HEK293T (cell line): ENCODE data around the gene ADAMTS7.
"Not testable (repeated sequence)": the region's sequence is repeated elsewhere in the genome, so short reads cannot be mapped to it uniquely, and the experiment has no call there.

Experiments used
- CTCF ChIA-PET: fragments of 350-600 bp; formaldehyde crosslinking; extraction: SDS; loops from one replicate; lab custom pipeline; 2021; ENCODE audit warnings: antibody characterized with exemption, inconsistent platforms; lab: Yijun Ruan, JAX
- POLR2A ChIA-PET: fragments of 350-600 bp; formaldehyde crosslinking; extraction: SDS; loops from one replicate; lab custom pipeline; 2020; ENCODE audit warnings: antibody characterized with exemption, inconsistent platforms; lab: Yijun Ruan, JAX
- DNase-seq: peaks from one replicate; pipeline ENCODE4 v3.0.0; 2012; ENCODE audit warnings: mixed read lengths; ENCODE audit errors: extremely low spot score
- ARNT ChIP-seq: fragments of 450-650 bp; IDR thresholded peaks from 2 replicates; pipeline ENCODE4 v1.6.1; 2017; ENCODE audit warnings: mild to moderate bottlenecking
- BHLHE40 ChIP-seq: fragments of 450-650 bp; IDR thresholded peaks from 2 replicates; pipeline ENCODE4 v1.6.1; 2016; ENCODE audit warnings: mild to moderate bottlenecking, moderate library complexity, borderline replicate concordance
- CTBP1 ChIP-seq: fragments of 450-650 bp; IDR thresholded peaks from 2 replicates; pipeline ENCODE4 v1.6.1; 2016; ENCODE audit warnings: borderline replicate concordance
- ELF4 ChIP-seq: fragments of 450-650 bp; IDR thresholded peaks from 2 replicates; pipeline ENCODE4 v1.6.1; 2017; ENCODE audit warnings: antibody characterized with exemption
- FOXA1 ChIP-seq: fragments of 450-650 bp; IDR thresholded peaks from 2 replicates; pipeline ENCODE4 v1.6.1; 2016; ENCODE audit warnings: mild to moderate bottlenecking
- FOXK2 ChIP-seq: fragments of 450-650 bp; IDR thresholded peaks from 2 replicates; pipeline ENCODE4 v1.6.1; 2016; ENCODE audit warnings: mild to moderate bottlenecking
- FOXM1 ChIP-seq: fragments of 450-650 bp; IDR thresholded peaks from 2 replicates; pipeline ENCODE4 v1.6.1; 2017; ENCODE audit warnings: mild to moderate bottlenecking, borderline replicate concordance
- HDGF ChIP-seq: fragments of 450-650 bp; IDR thresholded peaks from 2 replicates; pipeline ENCODE4 v1.6.1; 2017; ENCODE audit warnings: antibody characterized with exemption, borderline replicate concordance
- L3MBTL2 ChIP-seq: fragments of 450-650 bp; conservative IDR thresholded peaks from 2 replicates; pipeline ENCODE4 v1.6.1; 2016; ENCODE audit warnings: mild to moderate bottlenecking
- LEF1 ChIP-seq: fragments of 450-650 bp; IDR thresholded peaks from 2 replicates; pipeline ENCODE4 v1.6.1; 2017; ENCODE audit warnings: mild to moderate bottlenecking, borderline replicate concordance
- NFRKB ChIP-seq: fragments of 450-650 bp; IDR thresholded peaks from 2 replicates; pipeline ENCODE4 v1.6.1; 2016; ENCODE audit warnings: mild to moderate bottlenecking, moderate library complexity
- SP1 ChIP-seq: fragments of 450-650 bp; IDR thresholded peaks from 2 replicates; pipeline ENCODE4 v1.6.1; 2017
- SUZ12 ChIP-seq: fragments of 450-650 bp; IDR thresholded peaks from 2 replicates; pipeline ENCODE4 v1.6.1; 2016; ENCODE audit warnings: mild to moderate bottlenecking
- TARDBP ChIP-seq: fragments of 450-650 bp; IDR thresholded peaks from 2 replicates; pipeline ENCODE4 v1.6.1; 2016
- ZNF384 ChIP-seq: fragments of 450-650 bp; IDR thresholded peaks from 2 replicates; pipeline ENCODE4 v1.6.1; 2016
- TF ChIP-seq, protein P1 (sequence below): fragments of 450-650 bp; IDR thresholded peaks from 2 replicates; pipeline ENCODE4 v1.6.1; 2016

ADAMTS7 gene

GRCh38 chr15:78753359-78753659 lies 58.0 kb downstream of the ADAMTS7 start:
- CTCF ChIA-PET, POLR2A ChIA-PET, DNase-seq: not testable (repeated sequence)

DNA sequence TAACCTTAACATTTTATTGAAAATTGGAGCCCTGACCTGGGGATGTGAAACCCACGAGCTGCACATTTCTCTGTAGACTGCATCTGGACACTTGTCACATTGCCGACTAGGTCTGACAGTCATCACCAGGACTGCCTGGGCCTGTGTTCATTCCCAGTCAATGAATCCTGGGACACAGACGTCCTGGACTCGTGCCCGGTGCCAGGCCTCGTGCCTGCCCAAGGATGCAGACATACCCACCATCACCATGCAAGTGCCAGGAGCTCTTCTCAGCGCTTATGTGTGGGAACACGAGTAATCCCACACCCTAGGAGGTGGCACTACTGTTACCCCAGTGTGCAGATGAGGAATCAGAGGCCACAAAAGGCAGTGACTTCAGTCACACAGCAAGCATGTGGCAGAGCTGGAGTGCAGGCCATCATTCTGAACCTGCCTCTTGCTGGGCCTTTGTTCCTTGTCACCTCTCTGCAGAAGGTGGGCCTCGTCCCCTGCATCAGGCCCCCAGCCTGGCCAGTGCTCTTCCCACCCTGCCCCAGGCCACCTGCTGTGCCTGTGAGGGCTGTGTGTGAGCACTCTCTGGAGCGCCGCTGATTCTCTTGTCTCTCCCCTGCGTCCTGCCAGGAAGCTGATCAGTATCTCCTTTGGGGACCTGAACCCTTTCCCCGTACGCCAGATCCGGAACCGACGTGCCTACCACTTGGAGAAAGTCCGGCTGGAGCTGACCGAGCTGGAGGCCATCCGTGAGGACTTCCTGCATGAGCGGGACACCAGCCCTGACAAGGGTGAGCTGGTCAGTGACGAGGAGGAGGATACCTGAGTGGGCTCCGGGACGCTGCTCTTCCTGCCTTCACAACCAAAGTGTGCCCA lies 58.5 kb downstream of the ADAMTS7 start:
- ChIA-PET CTCF (no interaction called here), POLR2A (no interaction called here)
- TF ChIP-seq, protein P1, sequence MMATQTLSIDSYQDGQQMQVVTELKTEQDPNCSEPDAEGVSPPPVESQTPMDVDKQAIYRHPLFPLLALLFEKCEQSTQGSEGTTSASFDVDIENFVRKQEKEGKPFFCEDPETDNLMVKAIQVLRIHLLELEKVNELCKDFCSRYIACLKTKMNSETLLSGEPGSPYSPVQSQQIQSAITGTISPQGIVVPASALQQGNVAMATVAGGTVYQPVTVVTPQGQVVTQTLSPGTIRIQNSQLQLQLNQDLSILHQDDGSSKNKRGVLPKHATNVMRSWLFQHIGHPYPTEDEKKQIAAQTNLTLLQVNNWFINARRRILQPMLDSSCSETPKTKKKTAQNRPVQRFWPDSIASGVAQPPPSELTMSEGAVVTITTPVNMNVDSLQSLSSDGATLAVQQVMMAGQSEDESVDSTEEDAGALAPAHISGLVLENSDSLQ = no peak
- TF ChIP-seq TARDBP (no peak), ZNF384 (no peak), ELF4 (no peak), BHLHE40 (no peak), SUZ12 (no peak), FOXK2 (no peak), FOXA1 (no peak), ARNT (no peak), HDGF (no peak), LEF1 (no peak), CTBP1 (no peak), SP1 (no peak), FOXM1 (no peak), NFRKB (no peak)

GRCh38 chr15:78751602-78751979 lies 59.7 kb downstream of the ADAMTS7 start:
- POLR2A ChIA-PET = interaction anchor here (1.0 kb wide), 1 partner anchor 452 kb away, joined by 3 read pairs; the partner anchor contains the start of gene SKIC8

More for the DNA sequence above, 58.5 kb downstream of the ADAMTS7 start:
- DNase-seq = no peak

GRCh38 chr15:78750974-78751601 lies 60.2 kb downstream of the ADAMTS7 start:
- CTCF ChIA-PET = interaction anchor here (0.6 to 2.1 kb wide), 4 partner anchors 10 to 132 kb away, joined by 3 to 11 read pairs (median 6); no protein-coding TSS in a partner anchor
- POLR2A ChIA-PET = interaction anchor here (1.0 kb wide), 1 partner anchor 452 kb away, joined by 3 read pairs; the partner anchor contains the start of gene SKIC8
- DNase-seq = peak; percentile 94

More at GRCh38 chr15:78751602-78751979, 59.7 kb downstream of the ADAMTS7 start:
- no peak for DNase-seq
- CTCF ChIA-PET = interaction anchor here (1.1 to 2.1 kb wide), 3 partner anchors 11 to 112 kb away, joined by 5 to 11 read pairs (median 7); no protein-coding TSS in a partner anchor
- TF ChIP-seq, protein P1 = no peak
- no peak for TF ChIP-seq ARNT
- no peak for TF ChIP-seq BHLHE40
- TF ChIP-seq FOXA1 = no peak
- no peak for TF ChIP-seq CTBP1
- no peak for TF ChIP-seq HDGF
- no peak for TF ChIP-seq ZNF384
- no peak for TF ChIP-seq TARDBP
- no peak for TF ChIP-seq SP1
- no peak for TF ChIP-seq FOXK2
- no peak for TF ChIP-seq NFRKB
- TF ChIP-seq ELF4 = no peak
- no peak for TF ChIP-seq LEF1
- no peak for TF ChIP-seq FOXM1
- no peak for TF ChIP-seq L3MBTL2

DNA sequence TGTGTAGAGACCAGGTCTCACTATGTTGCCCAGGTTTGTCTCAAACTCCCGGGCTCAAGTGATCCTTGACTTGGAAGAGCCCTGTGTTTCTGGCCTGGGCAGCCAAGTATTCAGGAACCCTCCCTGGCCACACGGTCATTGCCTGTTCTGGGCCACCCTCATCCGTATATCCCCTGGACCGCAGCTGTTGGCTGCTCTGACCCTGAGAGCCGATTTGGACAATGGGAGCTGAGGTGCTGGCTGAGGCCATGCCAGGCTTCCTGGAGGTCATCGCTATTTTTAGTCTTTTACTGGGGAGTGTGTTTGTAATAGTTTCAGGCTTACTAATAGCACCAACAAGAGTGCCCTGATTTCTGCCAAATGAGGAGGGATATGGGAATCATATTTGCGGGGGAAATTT lies 60.7 kb downstream of the ADAMTS7 start:
- ChIA-PET POLR2A (interaction anchor here (1.0 kb wide), 1 partner anchor 451 kb away, joined by 3 read pairs; the partner anchor contains the start of gene SKIC8), CTCF (interaction anchor here (0.6 to 2.1 kb wide), 4 partner anchors 10 to 132 kb away, joined by 3 to 11 read pairs (median 6); no protein-coding TSS in a partner anchor)
- no peak for DNase-seq
- TF ChIP-seq FOXA1 = no peak
- no peak for TF ChIP-seq FOXK2
- no peak for TF ChIP-seq L3MBTL2
- no peak for TF ChIP-seq HDGF
- no peak for TF ChIP-seq TARDBP
- no peak for TF ChIP-seq ARNT
- no peak for TF ChIP-seq ZNF384
- TF ChIP-seq ELF4 = no peak
- TF ChIP-seq BHLHE40 = no peak
- TF ChIP-seq FOXM1 = no peak
- no peak for TF ChIP-seq CTBP1
- no peak for TF ChIP-seq SUZ12
- TF ChIP-seq SP1 = no peak

DNA sequence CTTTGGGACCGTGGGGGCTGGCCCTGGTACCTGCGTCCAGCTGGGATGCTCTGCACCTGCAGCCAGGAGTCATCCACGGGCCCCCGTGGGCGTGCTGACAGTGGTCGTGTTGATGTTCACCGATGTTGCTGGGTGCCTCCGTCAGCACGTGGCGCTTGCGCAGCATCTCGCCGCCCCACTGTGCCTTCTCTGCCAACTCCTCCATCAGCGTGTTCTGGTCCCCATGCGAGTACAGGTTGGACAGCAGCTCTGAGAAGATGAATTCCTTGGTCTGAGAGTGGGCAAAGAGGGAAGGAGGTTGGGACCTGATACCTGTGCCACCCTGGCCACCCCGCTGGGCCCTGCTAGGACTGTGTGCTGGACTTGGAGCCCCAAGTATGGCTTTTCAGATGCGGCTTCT lies 61.4 kb downstream of the ADAMTS7 start:
- no peak for DNase-seq
- TF ChIP-seq, protein P1 = no peak
- TF ChIP-seq ZNF384 (no peak), BHLHE40 (no peak)
- POLR2A ChIA-PET = no interaction called here
- CTCF ChIA-PET = interaction anchor here (1.9 to 2.1 kb wide), 2 partner anchors 9 to 110 kb away, joined by 7 to 11 read pairs; no protein-coding TSS in a partner anchor
